ENCODE measurements around the gene SLC52A1. TPM values are rescaled to one million over a fixed set of nuclear protein-coding genes. Genes with fewer than 3 reads are reported as not detected.
"Not testable (repeated sequence)": the region's sequence is repeated elsewhere in the genome, so short reads cannot be mapped to it uniquely, and the experiment has no call there.

SLC52A1 gene
- total RNA-seq = 0.20 to 0.54 TPM (median 0.38 TPM) in 3 replicates

DNA sequence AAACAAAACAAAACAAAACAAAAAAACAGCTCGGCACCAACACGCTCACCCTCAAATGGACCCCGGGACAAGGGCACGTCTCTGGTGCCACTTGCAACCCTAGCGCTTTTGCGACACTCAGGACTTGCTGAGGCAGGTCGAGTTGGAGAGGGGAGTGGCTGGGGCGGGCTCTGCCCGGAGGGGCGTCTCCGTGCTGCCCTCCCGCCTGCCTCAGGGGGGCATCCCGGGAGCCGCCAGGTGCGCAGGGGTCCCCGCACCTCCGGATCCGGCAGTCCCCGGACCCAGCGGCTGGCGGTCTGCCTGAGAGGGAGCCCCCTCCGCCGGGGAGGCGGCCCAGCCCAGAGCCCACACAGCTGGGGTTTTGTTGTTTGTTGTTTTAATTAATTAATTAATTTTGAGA is at the start of gene SLC52A1:
Gene SLC52A1, minus strand, starts transcription at position 112 of the 400 bp plus-strand sequence. CDS start 820 bp downstream, outside the sequence.
- DNase-seq (ENCODE audit: low spot score in 2 of 2, unreplicated experiment in 2 of 2) = no peak
- H3K4me1 Mint-ChIP-seq = peaks cover 3% of the 10 kb centered on the region
- TF ChIP-seq, protein P1, sequence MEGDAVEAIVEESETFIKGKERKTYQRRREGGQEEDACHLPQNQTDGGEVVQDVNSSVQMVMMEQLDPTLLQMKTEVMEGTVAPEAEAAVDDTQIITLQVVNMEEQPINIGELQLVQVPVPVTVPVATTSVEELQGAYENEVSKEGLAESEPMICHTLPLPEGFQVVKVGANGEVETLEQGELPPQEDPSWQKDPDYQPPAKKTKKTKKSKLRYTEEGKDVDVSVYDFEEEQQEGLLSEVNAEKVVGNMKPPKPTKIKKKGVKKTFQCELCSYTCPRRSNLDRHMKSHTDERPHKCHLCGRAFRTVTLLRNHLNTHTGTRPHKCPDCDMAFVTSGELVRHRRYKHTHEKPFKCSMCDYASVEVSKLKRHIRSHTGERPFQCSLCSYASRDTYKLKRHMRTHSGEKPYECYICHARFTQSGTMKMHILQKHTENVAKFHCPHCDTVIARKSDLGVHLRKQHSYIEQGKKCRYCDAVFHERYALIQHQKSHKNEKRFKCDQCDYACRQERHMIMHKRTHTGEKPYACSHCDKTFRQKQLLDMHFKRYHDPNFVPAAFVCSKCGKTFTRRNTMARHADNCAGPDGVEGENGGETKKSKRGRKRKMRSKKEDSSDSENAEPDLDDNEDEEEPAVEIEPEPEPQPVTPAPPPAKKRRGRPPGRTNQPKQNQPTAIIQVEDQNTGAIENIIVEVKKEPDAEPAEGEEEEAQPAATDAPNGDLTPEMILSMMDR (IDR thresholded peaks at IDR 0.05; ENCODE audit: unreplicated experiment) = no peak
- no peak within 1 kb of the TSS for H3K27ac Mint-ChIP-seq
- no peaks in the 10 kb centered on the region for H3K36me3 Mint-ChIP-seq
- H3K4me3 Mint-ChIP-seq = peak within 1 kb of the TSS; percentile 20
- peaks cover 31% of the 10 kb centered on the region for H3K27me3 Mint-ChIP-seq (ENCODE audit: low read depth)
- peaks cover 4% of the 10 kb centered on the region for H3K9me3 Mint-ChIP-seq

DNA sequence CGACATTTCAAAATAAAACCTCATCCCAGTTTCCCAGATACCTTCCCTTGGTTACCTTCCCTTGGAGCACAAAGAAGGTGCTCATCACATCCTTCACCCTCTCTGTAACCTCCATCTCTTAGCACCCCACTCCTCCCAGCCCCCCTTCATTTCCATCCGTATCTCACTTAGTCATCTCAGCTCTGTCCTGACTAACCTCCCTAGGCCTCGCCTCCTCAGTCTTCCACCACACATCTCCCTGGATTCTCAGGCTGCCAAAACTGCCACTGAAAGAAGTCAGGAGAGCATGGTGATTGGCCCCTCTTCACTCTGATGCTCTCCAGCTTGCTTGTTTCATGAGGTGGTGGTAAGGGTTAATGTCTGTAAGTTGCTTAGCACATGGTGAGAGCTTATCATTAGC is 45.4 kb upstream of the SLC52A1 start:
- Mint-ChIP-seq H3K27me3 (ENCODE audit: low read depth) (peaks cover 6% of the 10 kb centered on the region), H3K4me1 (peaks cover 2% of the 10 kb centered on the region), H3K4me3 (no peak overlapping the region)

DNA sequence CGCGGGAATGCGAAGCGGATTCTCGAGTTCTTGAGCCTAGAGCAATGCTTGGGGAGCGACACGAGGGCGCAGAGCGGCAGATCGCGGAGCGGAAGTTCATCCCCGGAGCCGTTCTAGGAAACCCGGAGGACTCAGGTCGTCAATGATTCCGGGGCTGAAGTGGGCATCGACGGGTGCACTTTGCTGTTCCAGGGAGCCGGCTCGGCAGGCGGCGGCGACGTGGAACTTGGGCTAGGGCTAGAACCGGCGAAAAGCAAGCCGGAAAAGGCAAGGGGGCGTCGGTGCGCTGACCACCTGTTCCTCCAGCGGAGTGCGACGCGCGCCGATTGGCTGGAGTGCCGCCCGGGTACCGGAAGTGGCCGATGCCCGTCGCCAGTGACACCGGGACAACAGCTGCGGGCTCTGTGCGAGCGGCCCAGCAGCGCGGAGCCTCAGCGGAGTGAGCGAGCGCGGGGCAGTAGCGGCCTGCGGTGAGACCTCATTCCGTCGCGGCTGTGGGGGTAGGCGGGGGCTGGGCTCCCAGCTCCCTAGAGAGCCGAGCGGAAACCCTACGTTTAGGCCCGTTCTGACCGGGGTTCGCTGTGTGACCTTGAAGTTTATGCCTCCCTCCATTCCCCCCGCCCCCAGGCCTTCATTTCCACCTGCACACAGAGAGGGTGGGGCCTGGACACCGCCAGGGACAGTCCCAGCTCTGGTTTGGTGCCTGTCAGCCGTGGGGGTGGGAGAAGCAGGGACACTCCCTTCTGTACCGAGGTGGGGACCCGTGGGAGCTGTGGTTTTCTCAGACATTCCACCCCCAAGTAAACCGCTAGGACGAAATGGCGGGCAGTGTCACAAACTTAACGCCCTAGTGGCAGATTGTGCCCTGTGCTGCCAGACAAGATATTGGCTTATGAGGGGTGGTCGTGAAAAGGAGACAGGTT is 43.1 kb upstream of the SLC52A1 start, which contains the start of gene ZFP3:
Gene ZFP3, plus strand, starts transcription at position 362 of the 923 bp plus-strand sequence. CDS start 13,038 bp downstream, outside the sequence.
- Mint-ChIP-seq H3K27ac (no peak within 1 kb of the TSS), H3K4me3 (peak within 1 kb of the TSS; percentile 58), H3K36me3 (peaks cover 3% of the 10 kb centered on the region), H3K9me3 (peaks cover 7% of the 10 kb centered on the region), H3K4me1 (peaks cover 4% of the 10 kb centered on the region), H3K27me3 (ENCODE audit: low read depth) (peaks cover 6% of the 10 kb centered on the region)
- TF ChIP-seq, protein P1 (IDR thresholded peaks at IDR 0.05; ENCODE audit: unreplicated experiment) = no peak
- DNase-seq (ENCODE audit: low spot score in 2 of 2, unreplicated experiment in 2 of 2) = no peak

More for the DNA sequence above, 45.4 kb upstream of the SLC52A1 start:
- TF ChIP-seq, protein P1 (IDR thresholded peaks at IDR 0.05; ENCODE audit: unreplicated experiment) = no peak
- Mint-ChIP-seq H3K36me3 (peaks cover 3% of the 10 kb centered on the region), H3K9me3 (peaks cover 12% of the 10 kb centered on the region), H3K27ac (no peak overlapping the region)
- DNase-seq (ENCODE audit: low spot score in 2 of 2, unreplicated experiment in 2 of 2) = no peak

DNA sequence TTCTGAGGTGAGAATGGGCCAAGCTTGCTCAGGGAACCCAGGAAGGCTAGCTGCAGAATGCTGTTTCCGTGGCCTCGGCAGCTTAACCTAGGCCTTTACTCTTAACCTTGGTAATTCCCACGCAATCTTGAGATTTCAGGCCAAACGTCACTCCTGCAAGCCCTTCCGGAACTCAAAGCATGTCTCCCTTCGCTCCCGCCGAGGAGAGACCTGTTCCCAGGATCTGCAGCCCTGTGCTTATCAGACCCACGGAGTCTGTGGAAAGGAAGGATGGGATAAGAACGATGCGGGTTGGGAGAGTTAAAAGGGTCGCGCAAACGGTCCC is 42.5 kb upstream of the SLC52A1 start:
- Mint-ChIP-seq H3K27ac (no peak overlapping the region), H3K36me3 (peaks cover under 1% of the 10 kb centered on the region), H3K4me3 (peak overlapping the region; percentile 58), H3K9me3 (peaks cover 3% of the 10 kb centered on the region), H3K27me3 (ENCODE audit: low read depth) (peaks cover 6% of the 10 kb centered on the region), H3K4me1 (peaks cover 4% of the 10 kb centered on the region)
- DNase-seq (ENCODE audit: low spot score in 2 of 2, unreplicated experiment in 2 of 2) = no peak
- TF ChIP-seq, protein P1 (IDR thresholded peaks at IDR 0.05; ENCODE audit: unreplicated experiment) = no peak

DNA sequence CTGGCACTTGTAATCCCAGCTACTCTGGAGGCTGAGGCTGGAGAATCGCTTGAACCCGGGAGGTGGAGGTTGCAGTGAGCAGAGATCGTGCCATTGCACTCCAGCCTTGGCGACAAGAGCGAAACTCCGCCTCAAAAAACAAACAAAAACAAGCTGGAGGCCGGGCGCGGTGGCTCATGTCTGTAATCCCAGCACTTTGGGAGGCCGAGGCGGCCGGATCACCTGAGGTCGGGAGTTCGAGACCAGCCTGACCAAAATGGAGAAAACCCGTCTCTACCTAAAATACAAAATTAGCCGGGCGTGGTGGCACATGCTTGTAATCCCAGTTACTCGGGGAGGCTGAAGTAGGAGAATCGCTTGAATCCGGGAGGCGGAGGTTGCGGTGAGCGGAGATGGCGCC is 42.0 kb upstream of the SLC52A1 start:
- H3K4me3 Mint-ChIP-seq = peak overlapping the region; percentile 58
- H3K9me3 Mint-ChIP-seq; H3K27ac Mint-ChIP-seq; H3K36me3 Mint-ChIP-seq; DNase-seq (ENCODE audit: low spot score in 2 of 2, unreplicated experiment in 2 of 2); H3K27me3 Mint-ChIP-seq (ENCODE audit: low read depth); H3K4me1 Mint-ChIP-seq: not testable (repeated sequence)

DNA sequence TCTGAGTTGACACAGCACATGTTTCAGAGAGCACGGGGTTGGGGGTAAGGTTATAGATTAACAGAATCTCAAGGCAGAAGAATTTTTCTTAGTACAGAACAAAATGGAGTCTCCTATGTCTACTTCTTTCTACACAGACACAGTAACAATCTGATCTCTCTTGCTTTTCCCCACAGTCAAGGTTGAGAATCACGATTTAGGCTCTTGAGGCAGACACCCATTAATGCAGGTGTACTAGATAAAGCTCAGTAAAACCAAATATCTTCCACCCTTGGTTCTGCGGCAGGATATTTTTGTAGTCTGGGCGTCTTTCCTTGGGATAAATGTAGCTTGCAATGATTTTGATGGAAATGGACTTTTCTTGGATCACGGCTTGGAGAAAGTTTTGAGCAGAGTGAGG is 40.2 kb upstream of the SLC52A1 start:
- not testable (repeated sequence) for H3K27me3 Mint-ChIP-seq (ENCODE audit: low read depth); H3K36me3 Mint-ChIP-seq; H3K4me1 Mint-ChIP-seq; DNase-seq (ENCODE audit: low spot score in 2 of 2, unreplicated experiment in 2 of 2); H3K4me3 Mint-ChIP-seq; H3K27ac Mint-ChIP-seq; H3K9me3 Mint-ChIP-seq
